HG03066 (cell line): ENCODE measurements around the gene PCED1B.
A peak's percentile ranks its signal among the peaks of the same experiment; 100 is the strongest.

Experiments used
- ATAC-seq: cut with Tn5 transposase; IDR thresholded peaks from one replicate; pipeline ENCODE4 v1.9.1; 2021; ENCODE audit warnings: low read depth; ENCODE audit not compliant: unreplicated experiment

Gene PCED1B

DNA sequence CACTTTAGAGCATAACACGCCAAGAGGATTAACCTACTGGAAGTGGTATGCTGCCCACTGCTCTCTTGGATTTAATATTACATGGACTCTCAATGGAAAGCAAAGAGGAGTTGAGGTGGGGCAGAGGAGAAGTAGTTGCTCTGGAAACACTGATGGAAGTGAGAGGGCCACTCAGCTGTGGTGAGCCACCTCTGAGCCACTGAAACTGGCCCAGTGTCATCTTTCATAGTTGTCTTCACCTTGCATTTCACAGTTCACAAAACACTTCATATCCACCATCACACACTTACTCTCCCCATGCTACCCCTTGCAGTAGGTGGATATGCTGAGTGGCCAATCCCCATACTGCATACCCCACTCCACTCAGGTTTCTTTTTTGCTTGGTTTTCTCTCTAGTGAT is 12.2 kb upstream of the PCED1B start:
- no peak for ATAC-seq

DNA sequence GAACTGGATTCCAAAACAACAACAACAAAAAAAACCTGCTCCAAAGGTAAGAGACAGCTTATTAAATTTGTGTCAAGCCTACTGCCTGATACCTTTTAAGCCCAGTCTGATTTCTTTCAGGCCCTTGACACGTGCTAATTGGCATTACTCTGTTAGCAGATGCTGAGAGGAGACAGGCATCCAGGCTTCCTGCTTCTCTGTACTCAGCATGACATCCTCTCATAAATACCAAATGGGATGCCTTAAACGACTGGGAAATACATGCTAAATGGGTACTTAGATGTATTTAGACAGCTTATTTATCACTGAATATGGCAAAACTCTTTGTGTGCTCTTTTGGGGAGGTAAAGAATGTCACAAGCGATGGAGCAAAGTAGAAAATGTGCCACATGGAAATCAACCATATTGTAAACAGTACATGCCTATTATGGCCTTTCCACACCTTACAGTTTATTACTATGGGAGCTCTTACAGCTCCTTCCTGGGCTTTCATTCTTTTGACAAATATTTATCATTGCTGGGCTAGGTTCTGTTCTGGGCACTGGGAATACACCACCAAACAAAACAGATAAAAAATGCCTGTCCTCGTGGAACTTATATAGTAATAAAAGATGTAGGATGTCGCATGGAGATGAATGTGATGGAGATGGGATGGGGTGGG is 11.5 kb upstream of the PCED1B start:
- ATAC-seq: no peak

DNA sequence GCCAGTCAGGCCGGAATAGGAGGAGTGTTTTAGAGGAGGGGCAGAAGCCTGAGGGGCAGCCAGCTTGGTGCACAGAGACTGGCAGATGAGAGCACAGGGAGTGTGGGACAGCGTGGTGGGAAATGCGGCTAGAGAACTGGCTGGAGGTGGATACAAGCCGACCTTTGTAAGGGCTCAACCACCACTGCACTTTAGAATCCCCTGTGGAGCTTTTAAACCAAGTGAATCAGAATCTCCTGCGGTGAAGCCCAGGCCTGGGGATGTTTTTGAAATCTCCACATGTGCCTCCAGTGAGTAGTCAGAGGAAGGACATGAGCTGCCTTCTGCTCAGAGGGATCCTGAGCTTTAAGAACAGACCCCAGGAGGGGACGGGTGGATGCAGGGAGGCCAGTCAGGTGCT is 10.9 kb upstream of the PCED1B start:
- ATAC-seq: no peak

DNA sequence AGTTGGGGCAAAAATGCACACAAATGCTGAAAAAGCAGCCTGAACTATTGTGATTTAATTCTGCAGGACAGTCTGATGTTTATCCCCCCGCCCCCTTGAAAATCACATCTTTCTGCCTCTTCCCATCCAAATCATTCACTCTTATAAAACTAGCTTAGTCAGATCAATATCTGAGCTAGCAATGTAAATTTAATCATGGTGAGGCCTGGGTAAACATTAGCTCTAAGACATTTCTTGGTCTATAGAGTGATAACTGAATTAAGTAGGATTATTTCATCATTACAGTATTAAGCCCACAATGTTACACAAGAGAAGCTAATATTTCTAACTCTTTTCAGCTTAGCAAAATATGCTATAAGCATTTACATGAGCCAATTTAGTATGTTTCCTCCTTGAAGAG is 9.1 kb upstream of the PCED1B start:
- no peak for ATAC-seq

DNA sequence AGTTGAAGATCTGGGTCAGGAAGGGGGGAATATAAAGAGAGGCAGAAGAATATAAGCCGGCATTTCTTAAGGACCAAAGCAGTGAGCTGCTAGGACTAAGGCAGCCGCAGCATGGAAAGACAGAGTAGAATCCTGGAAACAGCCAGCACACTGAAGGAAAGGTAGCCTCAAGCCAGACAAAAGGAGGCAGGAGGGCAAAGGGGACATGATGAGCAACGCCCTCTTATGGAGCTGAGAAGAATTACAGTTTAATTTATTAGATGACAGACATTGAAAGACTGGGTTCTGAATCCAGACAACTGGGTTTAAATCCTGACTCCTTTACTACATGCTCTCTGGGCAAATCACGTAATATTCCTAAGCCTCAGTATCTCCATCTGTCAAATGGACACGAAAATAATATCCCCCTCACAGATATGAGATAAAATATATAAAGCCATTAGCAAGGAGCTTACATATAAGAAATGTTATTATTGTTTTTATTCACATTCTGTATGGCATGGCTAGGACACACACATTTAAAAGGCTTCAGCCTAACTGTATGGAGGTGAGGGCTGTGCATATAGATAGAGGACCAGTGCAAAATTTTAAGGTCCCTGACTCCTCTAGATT is 8.1 kb upstream of the PCED1B start:
- no peak for ATAC-seq

DNA sequence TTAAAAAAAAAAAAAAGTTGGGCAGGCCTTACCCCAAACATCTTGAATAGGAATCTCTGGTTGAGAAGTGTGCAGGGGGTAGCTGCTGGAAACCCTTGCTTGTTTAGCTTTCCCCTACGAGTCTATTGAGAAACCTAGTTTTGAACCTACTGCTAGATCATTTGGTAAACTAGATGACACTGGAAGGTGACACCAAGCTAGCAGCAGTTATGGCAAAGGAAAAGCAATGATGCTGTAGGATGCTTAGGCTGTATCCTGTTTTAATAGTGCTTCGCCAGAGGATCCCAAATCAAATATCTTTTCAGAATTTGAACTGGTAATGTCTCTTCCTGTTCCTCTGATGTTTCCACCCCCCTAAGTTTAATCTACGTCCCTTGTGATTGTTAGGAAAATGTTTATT is 5.5 kb upstream of the PCED1B start:
- ATAC-seq: no peak

DNA sequence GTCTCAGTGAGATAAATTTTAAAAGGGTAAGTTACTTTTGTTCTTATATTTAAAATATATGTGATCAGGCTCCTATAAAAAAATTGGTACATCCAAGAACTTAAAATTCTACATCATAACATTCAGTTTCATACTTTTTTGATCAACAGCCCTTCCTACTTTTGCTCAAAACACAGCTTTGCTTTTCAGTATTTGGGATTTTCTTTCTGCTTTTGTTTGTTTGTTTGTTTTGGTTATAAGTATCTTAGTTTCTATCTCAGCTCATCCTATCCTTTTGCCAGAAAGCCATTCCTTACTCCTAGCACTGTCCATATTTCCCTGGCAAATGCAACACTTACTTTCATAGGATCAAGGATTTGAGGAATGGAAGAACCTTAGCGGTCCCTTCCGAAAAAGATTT is 4.7 kb upstream of the PCED1B start:
- no peak for ATAC-seq

DNA sequence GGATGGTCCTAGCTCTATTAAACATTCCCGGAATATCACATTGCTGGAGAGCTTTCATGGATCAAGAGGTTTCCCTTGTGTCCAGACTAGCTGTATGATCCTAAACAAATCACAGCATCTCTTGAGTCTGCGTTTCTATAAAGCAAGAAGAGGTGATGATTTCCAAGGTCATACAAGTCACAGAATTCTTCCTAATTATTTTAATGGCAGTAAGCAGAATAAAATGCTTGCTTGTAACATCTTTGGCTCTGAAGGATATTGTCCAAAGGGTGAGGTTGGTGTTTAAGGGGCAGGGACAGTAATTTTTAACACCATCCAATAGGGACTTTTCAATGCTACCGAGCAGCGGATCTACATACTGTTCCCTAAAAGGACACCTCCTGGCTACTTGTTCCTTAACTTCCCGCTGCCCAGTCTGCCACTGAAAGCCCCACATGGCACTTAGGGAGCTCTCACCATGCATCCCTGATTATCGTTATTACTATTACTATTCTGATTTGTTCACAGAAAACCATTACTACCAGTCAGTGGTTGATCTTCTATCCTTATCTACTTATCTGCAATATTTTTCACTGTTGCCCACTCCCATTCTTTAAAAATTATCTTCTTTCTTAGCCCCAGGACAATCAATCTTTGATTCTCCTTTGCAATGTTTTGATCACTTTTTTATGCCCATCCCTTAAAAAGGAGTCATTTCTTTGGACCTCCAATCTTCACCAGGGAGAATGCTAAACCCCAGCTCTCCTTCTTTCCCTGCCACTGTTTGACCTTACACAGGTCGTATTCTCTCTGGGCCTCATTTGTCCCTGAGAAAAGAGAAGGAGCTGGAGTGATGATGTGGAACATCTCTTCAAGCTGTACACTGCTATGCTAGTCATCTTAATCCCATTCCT is 4.0 kb upstream of the PCED1B start:
- no peak for ATAC-seq

DNA sequence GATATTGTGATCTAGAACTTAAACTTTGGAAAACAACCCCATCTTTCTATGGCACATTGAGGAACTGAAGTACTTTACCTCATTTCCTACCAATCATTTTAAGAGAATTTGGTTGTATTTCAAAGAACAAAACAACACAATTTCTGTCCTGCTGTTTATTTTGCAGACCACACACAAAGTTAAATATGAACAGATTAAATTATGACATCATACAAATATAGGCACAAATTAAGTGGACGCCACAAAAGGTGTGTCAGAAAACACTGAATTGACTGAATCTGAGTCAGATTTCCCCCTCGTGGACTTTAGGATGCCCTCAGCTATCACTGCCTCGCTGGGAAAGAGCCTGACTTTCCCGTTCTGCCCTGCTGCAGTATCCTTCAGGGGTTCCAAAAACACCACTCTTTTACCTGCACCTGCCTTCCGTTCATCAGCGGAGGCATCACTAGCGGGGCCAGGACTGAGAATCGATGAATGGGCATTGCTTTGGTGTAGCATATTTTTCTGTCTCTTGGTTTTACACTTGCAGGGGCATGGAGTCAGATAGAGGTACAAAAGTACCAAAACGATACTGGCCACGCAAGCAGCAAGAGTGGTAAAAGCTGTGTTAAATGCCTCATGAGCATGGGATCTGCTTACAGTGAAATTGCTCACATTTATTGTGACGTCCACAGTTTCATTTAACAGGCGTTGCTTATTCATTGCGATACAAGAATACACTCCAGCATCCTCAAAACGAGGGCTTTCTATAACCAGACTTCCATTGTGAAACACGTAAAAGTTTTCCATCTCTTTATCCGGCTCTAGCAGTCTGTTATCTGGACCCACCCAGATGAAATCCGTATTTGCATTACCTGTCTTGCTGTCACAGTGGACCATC is 2.0 kb upstream of the PCED1B start:
- ATAC-seq: no peak

DNA sequence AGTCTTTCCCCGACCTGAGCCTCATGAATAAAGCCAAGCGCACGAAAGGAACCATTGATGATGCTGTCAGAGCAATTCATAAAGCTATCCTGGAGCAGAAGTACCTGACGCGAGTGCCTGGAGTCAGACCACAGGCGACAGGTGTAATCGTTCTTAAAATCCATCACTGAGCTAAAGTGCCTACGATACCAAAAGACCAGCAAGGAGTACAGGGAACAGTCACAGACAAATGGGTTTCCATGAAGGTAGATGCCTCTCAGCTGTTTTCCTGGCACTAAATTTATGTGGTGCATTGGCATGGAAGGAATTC is 1.4 kb upstream of the PCED1B start:
- ATAC-seq: no peak

DNA sequence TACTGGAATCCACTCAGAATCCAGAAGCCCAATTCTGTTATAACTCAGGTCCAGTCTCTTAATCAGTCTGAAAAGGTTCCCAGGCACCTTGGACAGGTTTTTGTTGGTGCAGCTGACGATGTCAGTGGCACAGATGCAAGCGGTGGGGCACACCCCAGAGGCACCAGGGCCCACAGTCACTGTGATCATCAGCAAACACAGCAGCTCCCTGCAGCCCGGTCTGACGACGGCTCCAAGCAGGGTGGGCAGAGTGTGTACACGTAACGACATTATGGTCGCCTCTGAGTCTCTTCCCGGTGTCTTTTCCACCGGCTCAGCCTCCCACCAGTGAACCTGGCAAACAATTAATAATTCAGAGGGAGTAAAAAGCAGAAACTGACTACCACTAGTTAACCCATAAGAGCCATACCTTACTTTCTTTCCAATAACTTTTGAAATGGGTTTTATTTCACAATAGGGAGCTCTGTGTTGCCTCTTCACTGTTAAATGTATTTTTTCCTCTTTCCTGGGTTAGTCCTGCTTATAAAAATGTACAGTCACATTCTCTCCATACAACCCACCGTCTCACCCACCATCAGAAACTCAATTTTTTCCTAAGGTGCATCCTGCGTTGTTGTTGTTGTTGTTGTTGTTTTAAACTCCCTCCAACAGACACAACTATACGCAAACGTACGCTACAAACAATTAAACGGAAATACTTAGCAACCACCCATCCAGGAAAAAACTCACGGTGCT is 521 bp upstream of the PCED1B start:
- no peak for ATAC-seq

DNA sequence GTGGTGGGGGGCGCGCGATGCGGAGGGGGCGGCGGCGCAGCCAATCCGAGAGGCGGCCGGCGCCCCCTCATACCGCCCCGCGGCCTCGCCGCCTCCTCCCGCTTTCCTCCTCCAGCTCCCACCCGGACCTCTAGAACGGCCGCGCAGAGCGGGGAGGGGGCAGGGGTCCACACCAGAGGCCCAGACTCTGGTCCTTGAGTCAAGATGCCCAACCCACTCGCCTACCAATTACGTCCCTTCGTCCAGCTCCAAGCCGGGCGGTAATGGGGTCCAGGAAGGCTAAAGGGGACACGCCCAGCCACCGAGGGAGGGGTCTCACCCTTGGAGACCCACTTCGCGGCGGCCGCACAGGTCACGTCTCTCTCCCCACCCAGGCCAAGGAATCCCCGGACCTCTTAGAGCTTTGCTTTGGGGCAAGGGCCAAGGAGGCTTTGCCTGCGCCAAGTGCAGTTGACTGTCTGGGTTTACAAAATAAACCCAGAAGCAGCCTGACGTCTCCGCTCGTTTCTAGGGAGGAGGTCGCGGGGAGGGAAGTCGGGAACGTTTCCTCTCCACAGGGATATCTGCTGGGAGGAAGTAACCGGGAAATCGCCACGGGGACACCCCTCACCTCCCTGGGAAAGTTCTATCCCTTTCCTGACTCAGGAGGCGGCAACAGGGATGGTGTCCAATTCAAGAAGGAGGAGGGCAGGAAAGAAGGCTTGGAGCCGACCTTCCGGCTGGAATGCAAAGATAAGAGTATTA is 732 bp downstream of the PCED1B start:
- ATAC-seq: peak; percentile 40

DNA sequence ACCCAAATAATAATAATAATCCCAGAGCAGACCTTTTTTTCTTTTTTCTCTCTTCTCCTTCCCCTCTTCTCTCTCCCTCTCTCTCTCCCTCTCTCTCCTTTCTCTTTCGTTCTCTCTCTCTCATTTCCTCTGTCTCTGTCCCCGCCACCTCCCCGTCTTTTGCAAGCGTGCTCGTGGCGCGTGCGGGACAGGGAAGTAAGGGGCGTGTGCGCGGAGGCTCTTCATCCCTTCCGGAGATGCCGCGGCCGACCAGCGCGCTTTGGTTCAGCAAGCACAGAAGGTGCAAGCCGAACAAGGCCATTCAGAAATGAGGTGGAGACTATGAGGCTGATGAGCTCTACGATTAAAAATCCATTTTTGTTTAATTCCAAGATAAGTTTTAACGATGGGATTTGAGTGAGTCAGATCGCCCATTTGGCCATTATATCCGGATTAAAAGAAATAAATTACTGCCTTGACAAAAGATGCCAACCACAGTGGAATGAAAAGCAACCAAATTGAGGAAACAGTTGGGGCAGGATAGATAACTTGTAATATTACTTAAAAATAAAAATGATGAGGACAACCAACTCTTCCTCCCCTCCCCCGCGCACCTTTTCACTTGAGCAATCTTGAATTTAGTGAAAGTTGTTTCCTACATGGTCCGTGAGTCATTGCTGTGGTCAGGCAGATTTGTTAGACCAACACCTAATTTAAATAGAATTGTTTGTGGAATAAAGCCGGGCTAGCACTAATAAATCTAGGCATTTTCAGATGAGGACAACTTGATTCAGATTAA is 1.5 kb downstream of the PCED1B start:
- ATAC-seq: no peak

DNA sequence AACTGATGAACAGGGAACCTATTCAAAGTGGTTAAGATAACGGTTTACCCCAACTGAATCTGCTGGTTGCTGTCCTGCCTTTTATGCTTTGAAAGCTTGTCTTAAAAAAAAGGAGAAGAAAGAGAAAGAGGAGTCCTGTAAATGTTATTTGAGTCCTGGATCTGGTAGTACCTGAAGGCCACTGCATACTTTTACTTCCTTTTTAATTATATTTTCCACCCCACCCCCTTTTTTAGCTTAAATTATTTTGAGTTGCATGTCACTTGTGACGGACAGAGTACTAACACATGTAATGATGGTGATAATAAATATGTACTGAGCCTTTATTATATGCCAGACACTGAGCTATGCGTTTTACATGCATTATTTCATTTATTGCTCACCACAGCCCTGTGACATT is 2.9 kb downstream of the PCED1B start:
- ATAC-seq: no peak

DNA sequence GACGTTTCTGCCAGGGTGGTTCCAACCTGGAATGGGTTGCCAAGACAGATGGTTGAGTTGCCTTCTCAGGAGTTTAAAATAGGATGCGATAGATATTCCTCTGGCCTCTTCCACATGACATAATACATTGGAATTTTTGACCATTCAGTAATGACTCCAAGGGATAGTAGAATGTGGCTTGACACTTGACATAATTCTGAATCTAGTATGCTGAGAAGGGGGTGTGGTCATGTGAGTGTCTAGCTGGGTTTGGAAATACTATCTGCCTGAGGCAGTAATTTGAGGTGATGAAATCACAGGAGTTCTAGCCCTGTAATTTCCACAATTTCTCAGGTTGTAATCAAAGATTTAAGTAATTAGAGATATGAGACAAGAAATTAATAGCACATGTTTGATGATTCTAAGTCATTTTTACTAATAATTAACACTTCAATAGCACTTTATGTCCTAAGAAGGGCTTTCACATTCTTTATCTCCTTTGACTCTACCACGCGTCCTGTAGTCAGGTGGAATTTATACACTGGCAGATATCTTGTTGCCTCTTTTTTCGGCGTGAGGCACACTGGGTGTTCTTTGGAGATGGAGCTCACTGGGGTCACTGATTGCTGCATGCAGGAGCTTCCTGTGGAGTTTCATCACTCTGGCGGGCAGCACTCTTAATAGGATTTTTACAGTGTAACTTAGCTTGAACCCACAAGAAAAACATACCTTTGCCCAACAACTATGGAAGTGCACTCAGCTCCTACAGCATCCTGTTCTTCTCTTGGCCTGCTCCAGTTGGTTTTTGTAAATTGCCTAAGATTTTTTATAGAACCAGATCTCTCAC is 3.6 kb downstream of the PCED1B start:
- ATAC-seq: no peak

DNA sequence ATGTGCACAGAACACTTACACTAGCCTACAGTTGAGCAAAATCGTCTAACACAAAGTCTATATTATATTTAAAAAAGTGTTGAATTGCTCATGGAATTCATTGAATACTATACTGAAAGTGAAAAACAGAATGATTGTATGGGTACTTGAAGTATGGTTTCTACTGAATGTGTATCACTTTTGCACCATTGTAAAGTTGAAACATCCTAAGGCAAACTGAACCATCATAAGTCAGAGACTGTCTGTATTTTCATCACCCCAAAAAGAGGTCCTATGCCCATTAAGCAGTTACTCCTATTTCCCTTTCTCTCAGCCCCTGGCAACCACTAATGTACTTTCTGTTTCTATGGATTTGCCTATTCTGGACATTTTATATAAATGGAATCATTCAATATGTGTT is 4.8 kb downstream of the PCED1B start:
- ATAC-seq: no peak

DNA sequence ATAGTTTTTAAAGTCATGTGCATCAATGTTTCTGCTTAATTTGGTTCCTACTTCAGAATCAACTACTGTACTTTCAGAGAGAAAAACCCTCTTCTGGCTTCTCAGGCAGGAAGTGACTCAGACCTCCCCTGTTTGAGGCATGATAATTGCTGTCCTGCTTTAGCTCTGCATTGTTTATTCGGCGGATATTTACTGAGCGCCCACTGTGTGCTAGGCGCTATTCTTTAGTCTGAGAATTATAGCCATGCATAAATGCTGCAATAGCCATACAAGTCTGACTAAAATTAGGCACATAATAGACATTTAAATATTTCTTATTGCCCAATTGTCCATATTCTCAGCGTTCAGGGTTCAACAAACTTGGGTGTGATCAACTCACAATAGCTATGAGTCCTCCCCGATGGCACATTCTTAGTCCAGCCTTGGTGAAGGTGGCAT is 6.4 kb downstream of the PCED1B start:
- no peak for ATAC-seq

DNA sequence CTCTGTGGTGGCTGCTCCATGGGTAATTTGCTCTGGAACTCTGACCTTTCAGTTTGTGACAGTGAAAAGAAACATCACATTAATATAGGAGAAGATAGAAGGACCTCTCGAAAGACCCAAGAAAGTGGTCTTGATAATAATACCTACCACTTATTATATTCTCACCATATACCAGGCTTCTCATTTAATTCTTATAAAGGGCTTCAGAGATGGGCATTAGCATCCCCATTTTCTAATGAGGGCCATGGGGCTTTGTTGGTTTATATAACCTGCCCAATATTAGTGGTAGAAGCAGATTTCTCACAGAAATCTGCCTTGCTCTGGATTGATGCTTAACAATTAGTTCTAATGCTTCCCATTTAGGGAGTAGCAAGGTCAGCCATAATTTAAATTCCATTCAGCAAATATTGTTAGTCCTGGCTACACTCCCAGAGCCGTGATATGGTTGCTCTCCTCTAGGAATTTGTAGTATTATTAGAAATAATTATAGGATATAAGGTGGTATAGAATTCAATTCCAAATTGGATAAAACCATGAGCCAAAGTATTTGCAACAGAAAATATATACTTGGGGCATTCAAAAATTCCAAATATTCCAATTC is 7.8 kb downstream of the PCED1B start:
- no peak for ATAC-seq
